NCI-H2196 treated with DMSO at 0.1 percent for 48 hours (cell line): Measurements from ENCODE around the gene ARMH3.

Source experiments
- DNase-seq: peaks from one replicate; lab custom pipeline; 2025; ENCODE audit not compliant: unreplicated experiment; lab: John Stamatoyannopoulos, UW

The ARMH3 gene

GRCh38 chr10:101833466-101833865 lies 222.5 kb downstream of the ARMH3 start:
- no peak for DNase-seq

GRCh38 chr10:101832325-101832771 lies 223.6 kb downstream of the ARMH3 start:
- no peak for DNase-seq

- no peak for DNase-seq
These were observed 224.7 kb downstream of the ARMH3 start for GRCh38 chr10:101831169-101831811.

- DNase-seq, result peak; percentile 78
These were observed 225.4 kb downstream of the ARMH3 start for GRCh38 chr10:101830322-101831168.

- DNase-seq, result no peak
These were observed 226.2 kb downstream of the ARMH3 start for GRCh38 chr10:101829561-101830315.

GRCh38 chr10:101828766-101829551 lies 227.0 kb downstream of the ARMH3 start:
- DNase-seq, result no peak

- DNase-seq, result no peak
These were observed 227.9 kb downstream of the ARMH3 start for GRCh38 chr10:101827919-101828600.

GRCh38 chr10:101826852-101827434 lies 229.0 kb downstream of the ARMH3 start:
- no peak for DNase-seq

- no peak for DNase-seq
These were observed 231.2 kb downstream of the ARMH3 start for GRCh38 chr10:101824736-101825135.

- no peak for DNase-seq
These were observed 236.9 kb downstream of the ARMH3 start for GRCh38 chr10:101818872-101819633.

- DNase-seq, result peak; percentile 90
These were observed 237.7 kb downstream of the ARMH3 start, which contains the start of gene OGA for GRCh38 chr10:101818119-101818871. Gene OGA, minus strand, starts transcription at chr10:101818444. Its CDS starts 422 bp downstream, at chr10:101818022.

GRCh38 chr10:101817337-101818118 lies 238.4 kb downstream of the ARMH3 start:
- DNase-seq, result no peak

- DNase-seq, result no peak
These were observed 239.0 kb downstream of the ARMH3 start for GRCh38 chr10:101816913-101817336.

- no peak for DNase-seq
These were observed 239.6 kb downstream of the ARMH3 start for GRCh38 chr10:101816376-101816775.

GRCh38 chr10:101814466-101815071 lies 241.4 kb downstream of the ARMH3 start:
- no peak for DNase-seq

- DNase-seq, result no peak
These were observed 243.4 kb downstream of the ARMH3 start for GRCh38 chr10:101812606-101813005.

GRCh38 chr10:101807158-101807557 lies 248.8 kb downstream of the ARMH3 start:
- DNase-seq, result no peak
